NCI-H2081 treated with DMSO at 0.1 percent for 48 hours (cell line): ENCODE data around the gene YIPF5.

ENCODE experiments used
- DNase-seq: peaks from one replicate; lab custom pipeline; 2025; lab: John Stamatoyannopoulos, UW

Gene YIPF5

DNA sequence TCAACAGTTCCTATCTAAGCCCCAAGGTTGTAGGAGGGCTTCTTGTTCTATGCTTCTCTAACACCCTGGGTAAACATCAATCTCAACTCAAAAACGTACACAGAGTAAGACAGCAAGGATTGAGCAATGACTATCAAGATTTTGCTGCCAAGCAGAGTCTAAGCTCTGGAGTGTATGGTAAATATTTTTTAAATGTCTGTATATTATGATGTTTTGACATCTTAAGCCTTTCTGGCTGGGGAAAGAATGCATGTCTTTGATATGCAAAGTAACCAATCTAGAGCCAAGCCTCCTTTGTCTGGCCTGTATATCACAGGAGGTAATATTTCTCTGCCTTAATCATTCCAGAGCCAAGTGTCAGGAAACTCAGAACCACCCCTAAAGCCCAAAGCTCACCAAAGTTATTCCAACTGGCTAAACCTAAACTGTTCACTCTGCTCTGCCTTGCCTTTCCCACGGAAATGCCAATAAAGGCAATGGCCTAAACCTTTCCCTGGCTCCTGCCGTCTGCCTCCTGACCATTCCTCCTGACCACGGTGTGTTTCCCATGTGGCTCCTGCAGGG is 45.2 kb downstream of the YIPF5 start:
- DNase-seq, result no peak

GRCh38 chr5:144122641-144123040 is 47.8 kb downstream of the YIPF5 start:
- DNase-seq, result no peak

DNA sequence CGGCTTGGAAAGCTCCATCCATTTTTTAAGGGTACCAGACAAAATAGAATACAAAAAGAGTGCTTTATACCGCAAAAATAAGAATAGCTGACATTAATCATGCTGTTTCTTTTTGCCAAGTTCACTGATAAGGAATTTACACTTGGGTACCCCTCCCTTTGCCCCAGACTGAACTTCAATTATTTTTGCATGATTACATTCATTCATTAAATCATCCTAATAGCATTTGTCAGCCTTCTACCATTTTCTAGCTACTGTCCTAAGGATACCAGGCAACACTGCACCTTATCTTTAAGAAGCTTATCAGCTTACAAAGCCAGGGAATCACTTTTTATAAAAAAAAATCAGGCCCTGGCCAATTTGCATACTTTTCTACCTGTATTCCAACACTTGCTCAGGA is 48.4 kb downstream of the YIPF5 start:
- no peak for DNase-seq

DNA sequence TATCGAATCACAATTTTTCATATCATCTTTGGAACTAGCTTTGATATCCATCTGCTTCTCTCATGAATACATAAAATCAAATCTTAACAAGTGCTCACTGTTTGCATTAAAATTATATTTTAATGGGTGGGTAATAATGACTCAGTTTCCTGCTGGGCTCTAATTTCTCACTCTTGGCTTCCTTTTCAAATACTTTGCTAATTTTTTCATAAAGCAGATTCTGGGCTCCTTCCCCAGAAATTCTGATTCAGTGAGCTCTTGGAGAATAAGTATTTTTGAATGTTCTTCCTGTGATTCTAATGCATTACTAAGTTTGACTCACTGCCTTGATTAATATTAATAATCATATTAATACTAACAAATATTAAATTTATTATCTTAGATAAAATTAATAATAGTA is 48.9 kb downstream of the YIPF5 start:
- no peak for DNase-seq

DNA sequence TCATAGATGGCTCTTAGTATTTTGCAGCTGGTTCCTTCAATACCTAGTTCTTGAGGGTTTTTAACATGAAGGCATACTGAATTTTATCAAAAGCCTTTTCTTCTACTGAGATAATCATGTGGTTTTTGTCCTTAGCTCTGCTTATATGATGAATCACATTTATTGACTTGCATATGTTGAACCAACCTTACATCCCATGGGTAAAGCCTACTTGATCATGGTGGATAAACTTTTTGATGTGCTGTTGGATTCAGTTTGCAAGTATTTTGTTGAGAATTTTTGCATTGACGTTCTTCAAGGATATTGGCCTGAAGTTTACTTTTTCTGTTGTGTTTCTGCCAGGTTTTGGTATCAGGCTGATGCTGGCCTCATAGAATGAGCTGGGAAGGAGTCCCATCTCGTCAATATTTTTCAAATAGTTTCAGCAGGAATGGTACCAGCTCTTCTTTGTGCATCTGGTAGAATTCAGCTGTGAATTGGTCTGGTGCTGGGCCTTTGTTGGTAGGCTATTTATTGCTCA is 49.7 kb downstream of the YIPF5 start:
- no peak for DNase-seq

- DNase-seq, result no peak
Measured at GRCh38 chr5:144117412-144117811, 53.0 kb downstream of the YIPF5 start.

DNA sequence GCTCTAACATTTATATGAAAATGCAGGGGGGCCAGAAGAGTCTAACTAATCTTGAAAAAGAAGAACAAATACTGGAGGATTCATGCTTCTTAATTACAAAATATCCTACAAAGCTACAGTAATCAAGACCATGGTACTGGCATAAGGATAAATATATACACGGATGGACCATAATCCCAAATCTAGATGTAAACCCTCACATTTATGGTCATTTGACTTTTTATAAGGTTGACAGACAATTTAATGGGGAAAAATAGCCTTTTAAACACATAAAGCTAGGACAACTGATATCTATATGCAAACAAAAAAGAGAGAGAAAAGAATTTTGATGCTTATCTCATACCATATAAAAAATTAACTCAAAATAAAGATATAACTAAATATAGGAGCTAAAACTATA is 55.9 kb downstream of the YIPF5 start:
- DNase-seq, result no peak
